Loucy (cell line): ENCODE data around the gene B4GALNT1.
A peak's percentile ranks its signal among the peaks of the same experiment; 100 is the strongest.

ENCODE experiments used
- H2AFZ ChIP-seq: fragments of 200-600 bp; sonication (generic); 2 replicates; pipeline ENCODE4 v1.6.0; 2016; ENCODE audit warnings: antibody characterized with exemption, mild to moderate bottlenecking, low read length, moderate library complexity
- H3F3A ChIP-seq: fragments of 200-600 bp; 2 replicates; pipeline ENCODE4 v1.6.0; 2016; ENCODE audit warnings: antibody characterized with exemption, low read depth, mild to moderate bottlenecking
- H3K27me3 ChIP-seq: fragments of 200-600 bp; sonication (generic); 2 replicates; pipeline ENCODE4 v1.6.1; 2014; ENCODE audit warnings: low read length, mild to moderate bottlenecking; ENCODE audit not compliant: insufficient read depth, poor library complexity, severe bottlenecking
- H3K36me3 ChIP-seq: fragments of 200-600 bp; sonication (generic); 2 replicates; pipeline ENCODE4 v1.6.1; 2016; ENCODE audit warnings: low read length; ENCODE audit not compliant: insufficient read depth
- H3K4me1 ChIP-seq: fragments of 200-600 bp; sonication (generic); 2 replicates; pipeline ENCODE4 v1.5.1; 2014; ENCODE audit warnings: low read length, mild to moderate bottlenecking; ENCODE audit not compliant: insufficient read depth, poor library complexity, severe bottlenecking
- H3K4me2 ChIP-seq: fragments of 200-600 bp; sonication (generic); 2 replicates; pipeline ENCODE4 v1.6.0; 2014; ENCODE audit warnings: antibody characterized with exemption, low read length, low read depth, mild to moderate bottlenecking; ENCODE audit not compliant: poor library complexity, severe bottlenecking
- H3K4me3 ChIP-seq: fragments of 200-600 bp; sonication (generic); 2 replicates; pipeline ENCODE4 v1.5.1; 2014; ENCODE audit warnings: low read length, mild to moderate bottlenecking, mixed read lengths; ENCODE audit not compliant: poor library complexity, severe bottlenecking
- H3K79me2 ChIP-seq: fragments of 200-600 bp; sonication (generic); 2 replicates; pipeline ENCODE4 v1.6.1; 2014; ENCODE audit warnings: low read length; ENCODE audit not compliant: insufficient read depth
- H3K9ac ChIP-seq: fragments of 200-600 bp; sonication (generic); 2 replicates; pipeline ENCODE4 v1.6.0; 2014; ENCODE audit warnings: mild to moderate bottlenecking, low read depth, low read length, moderate library complexity; ENCODE audit not compliant: poor library complexity, severe bottlenecking
- H3K9me2 ChIP-seq: fragments of 200-600 bp; sonication (generic); replicated peaks from 2 replicates; pipeline ENCODE4 v1.6.1; 2016; ENCODE audit warnings: low read depth, low read length, mixed read lengths
- H3K9me3 ChIP-seq: fragments of 200-600 bp; sonication (generic); 2 replicates; pipeline ENCODE4 v1.6.1; 2014; ENCODE audit warnings: mild to moderate bottlenecking, antibody characterized with exemption, low read length, low read depth; ENCODE audit not compliant: insufficient read depth
- H4K20me1 ChIP-seq: fragments of 200-600 bp; sonication (generic); 2 replicates; pipeline ENCODE4 v1.6.0; 2014; ENCODE audit warnings: antibody characterized with exemption, low read length, mild to moderate bottlenecking; ENCODE audit not compliant: insufficient read depth, poor library complexity, severe bottlenecking
- CTCF ChIP-seq: fragments of 200-600 bp; sonication (generic); conservative IDR thresholded peaks from 2 replicates; pipeline ENCODE4 v1.5.1; 2014; ENCODE audit warnings: mild to moderate bottlenecking, antibody characterized with exemption, low read length
- EZH2phosphoT487 ChIP-seq: fragments of 200-600 bp; IDR thresholded peaks from 2 replicates; pipeline ENCODE4 v1.6.1; 2018; ENCODE audit warnings: antibody characterized with exemption, mild to moderate bottlenecking, moderate library complexity, borderline replicate concordance

The B4GALNT1 gene

GRCh38 chr12:57606821-57607220 lies 26.2 kb downstream of the B4GALNT1 start:
- H3K27me3 ChIP-seq: no peaks in the 10 kb centered on the region
- H3K4me3 ChIP-seq: no peak overlapping the region
- H3K4me2 ChIP-seq: no peak overlapping the region
- no peak overlapping the region for H3K9ac ChIP-seq
- H3K9me3 ChIP-seq: no peaks in the 10 kb centered on the region
- H3K36me3 ChIP-seq: peaks cover 8% of the 10 kb centered on the region; the same call in 1 of the 2 replicates
- H2AFZ ChIP-seq: no peak overlapping the region
- no peaks in the 10 kb centered on the region for H4K20me1 ChIP-seq
- no peaks in the 10 kb centered on the region for H3K79me2 ChIP-seq
- no peaks in the 10 kb centered on the region for H3K9me2 ChIP-seq
- H3F3A ChIP-seq: no peaks in the 10 kb centered on the region
- TF ChIP-seq CTCF: no peak
- no peak for TF ChIP-seq EZH2phosphoT487
- H3K4me1 ChIP-seq: peaks cover 29% of the 10 kb centered on the region

- H3K4me1 ChIP-seq: peaks cover 28% of the 10 kb centered on the region
- no peak overlapping the region for H3K4me3 ChIP-seq
- no peaks in the 10 kb centered on the region for H3F3A ChIP-seq
- no peak overlapping the region for H3K9ac ChIP-seq
- peaks cover 12% of the 10 kb centered on the region; the same call in 1 of the 2 replicates for H3K36me3 ChIP-seq
- no peak overlapping the region for H2AFZ ChIP-seq
- TF ChIP-seq EZH2phosphoT487 (no peak), CTCF (no peak)
- H3K79me2 ChIP-seq: no peaks in the 10 kb centered on the region
- no peaks in the 10 kb centered on the region for H3K9me3 ChIP-seq
- no peak overlapping the region for H3K4me2 ChIP-seq
- H3K9me2 ChIP-seq: no peaks in the 10 kb centered on the region
- no peaks in the 10 kb centered on the region for H4K20me1 ChIP-seq
- no peaks in the 10 kb centered on the region for H3K27me3 ChIP-seq
Observed at GRCh38 chr12:57606399-57606798, 26.6 kb downstream of the B4GALNT1 start.

- Histone ChIP-seq H3K79me2 (no peaks in the 10 kb centered on the region), H3K36me3 (peaks cover 16% of the 10 kb centered on the region; the same call in 1 of the 2 replicates), H3K4me1 (peaks cover 26% of the 10 kb centered on the region), H4K20me1 (no peaks in the 10 kb centered on the region), H3K27me3 (no peaks in the 10 kb centered on the region), H3K4me3 (peak overlapping the region; percentile 81), H3K9ac (peak overlapping the region; percentile 76), H3K4me2 (peak overlapping the region; percentile 92), H3K9me3 (no peaks in the 10 kb centered on the region), H2AFZ (peak overlapping the region; percentile 95; the same call in 1 of the 2 replicates), H3K9me2 (no peaks in the 10 kb centered on the region), H3F3A (no peaks in the 10 kb centered on the region)
- TF ChIP-seq EZH2phosphoT487: no peak
Observed at GRCh38 chr12:57605811-57606311, 27.1 kb downstream of the B4GALNT1 start.
